ENCODE results near the gene PCP4. TPM values are rescaled to one million over a fixed set of nuclear protein-coding genes. Genes with fewer than 3 reads are reported as not detected.

Gene PCP4
- total and polyA plus RNA-seq, 2 donors (not counting 3 experiments of a cell fraction or from before 2014, with no cell fraction given): not detected

DNA sequence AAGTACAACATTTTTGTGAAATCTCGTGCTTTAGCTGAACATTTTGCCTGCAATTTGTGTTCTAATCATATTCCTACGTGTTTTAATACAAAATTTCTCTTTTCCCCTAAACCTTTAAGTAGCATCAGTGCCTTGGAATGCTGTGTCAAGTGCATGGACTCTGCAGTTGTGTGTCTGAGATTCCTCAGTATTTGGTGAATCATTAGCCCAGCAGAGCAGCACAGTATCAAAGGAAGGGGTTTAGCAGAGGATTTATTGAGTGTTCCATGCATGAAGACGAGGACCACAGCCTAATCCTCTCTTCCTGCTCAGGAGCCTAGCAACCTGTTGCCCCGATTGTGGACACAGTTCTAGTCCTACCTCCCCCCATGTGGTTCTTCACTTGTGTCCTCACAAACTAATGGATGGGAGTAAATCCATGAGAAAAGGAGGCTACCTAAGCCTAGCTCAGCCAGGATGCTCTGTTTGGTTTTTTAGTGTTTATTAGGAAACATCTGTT, 29.3 kb upstream of the PCP4 start:
- no peaks in the 10 kb centered on the region for H3K36me3 ChIP-seq (ENCODE audit: control insufficient read depth in 2 of 2, extremely low read depth in 1 of 2, insufficient read depth in 2 of 2, low read length in 2 of 2)
- DNase-seq (ENCODE audit: low read depth, low spot score): no peak
- no peaks in the 10 kb centered on the region for H3K9me1 ChIP-seq (replicated peaks; ENCODE audit: control insufficient read depth, extremely low read depth, insufficient read depth, low read length)
- no peaks in the 10 kb centered on the region for H3K79me2 ChIP-seq (ENCODE audit: control insufficient read depth, insufficient read depth, low read length)
- H3K9me3 ChIP-seq (replicated peaks; ENCODE audit: control insufficient read depth, insufficient read depth, low read length): peaks cover 3% of the 10 kb centered on the region
- no peaks in the 10 kb centered on the region for H3K4me1 ChIP-seq (ENCODE audit: control insufficient read depth, extremely low read depth, insufficient read depth, low read length)
- H2AFZ ChIP-seq (ENCODE audit: low read depth, low read length): no peak overlapping the region
- intact Hi-C loops (cut with micrococcal nuclease): no loop called here
- no peak overlapping the region for H3K4me3 ChIP-seq (replicated peaks in 1 of 3; ENCODE audit: insufficient read depth in 1 of 3, low read depth in 1 of 3, low read length in 3 of 3)
- dilution Hi-C loops (cut with MboI; ENCODE audit: extremely low pct_ligation_motif_present, low sequenced_read_pairs): no loop called here
- no peak overlapping the region for H3K4me2 ChIP-seq (ENCODE audit: insufficient read depth, low read length)
- ChIA-PET POLR2A (no interaction called here), CTCF (no interaction called here)
- no peak overlapping the region for H3K27ac ChIP-seq (ENCODE audit: insufficient read depth, low read depth, low read length)
- no peaks in the 10 kb centered on the region for H3K27me3 ChIP-seq (ENCODE audit: control insufficient read depth in 2 of 2, insufficient read depth in 2 of 2, low read length in 2 of 2)
- no peak overlapping the region for H3K9ac ChIP-seq (replicated peaks; ENCODE audit: extremely low read depth, insufficient read depth, low read length)
- TF ChIP-seq, protein P1, sequence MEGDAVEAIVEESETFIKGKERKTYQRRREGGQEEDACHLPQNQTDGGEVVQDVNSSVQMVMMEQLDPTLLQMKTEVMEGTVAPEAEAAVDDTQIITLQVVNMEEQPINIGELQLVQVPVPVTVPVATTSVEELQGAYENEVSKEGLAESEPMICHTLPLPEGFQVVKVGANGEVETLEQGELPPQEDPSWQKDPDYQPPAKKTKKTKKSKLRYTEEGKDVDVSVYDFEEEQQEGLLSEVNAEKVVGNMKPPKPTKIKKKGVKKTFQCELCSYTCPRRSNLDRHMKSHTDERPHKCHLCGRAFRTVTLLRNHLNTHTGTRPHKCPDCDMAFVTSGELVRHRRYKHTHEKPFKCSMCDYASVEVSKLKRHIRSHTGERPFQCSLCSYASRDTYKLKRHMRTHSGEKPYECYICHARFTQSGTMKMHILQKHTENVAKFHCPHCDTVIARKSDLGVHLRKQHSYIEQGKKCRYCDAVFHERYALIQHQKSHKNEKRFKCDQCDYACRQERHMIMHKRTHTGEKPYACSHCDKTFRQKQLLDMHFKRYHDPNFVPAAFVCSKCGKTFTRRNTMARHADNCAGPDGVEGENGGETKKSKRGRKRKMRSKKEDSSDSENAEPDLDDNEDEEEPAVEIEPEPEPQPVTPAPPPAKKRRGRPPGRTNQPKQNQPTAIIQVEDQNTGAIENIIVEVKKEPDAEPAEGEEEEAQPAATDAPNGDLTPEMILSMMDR (IDR thresholded peaks at IDR 0.05; ENCODE audit: extremely low read depth in 1 of 2, insufficient read depth in 1 of 2, low read depth in 1 of 2, low read length in 2 of 2): no peak
- TF ChIP-seq POLR2AphosphoS5 (IDR thresholded peaks at IDR 0.05; ENCODE audit: insufficient read depth, low read depth, low read length) (no peak), MYC (IDR thresholded peaks at IDR 0.05; ENCODE audit: low read depth, low read length) (no peak), GATA2 (IDR thresholded peaks at IDR 0.05; ENCODE audit: insufficient read depth, insufficient read length, low read depth, low read length) (no peak), MAX (IDR thresholded peaks at IDR 0.05; ENCODE audit: insufficient read depth, insufficient read length) (no peak), EZH2 (IDR thresholded peaks at IDR 0.05; ENCODE audit: borderline replicate concordance, low read depth, low read length, severe bottlenecking) (no peak), FOS (IDR thresholded peaks at IDR 0.05; ENCODE audit: borderline replicate concordance, insufficient read depth, low read length) (no peak), POLR2A (IDR thresholded peaks at IDR 0.05; ENCODE audit: low read depth, low read length) (no peak), JUN (IDR thresholded peaks at IDR 0.05; ENCODE audit: borderline replicate concordance, insufficient read depth, insufficient read length, low read depth) (no peak)
- FAIRE-seq: no peak
- no peaks in the 10 kb centered on the region for H4K20me1 ChIP-seq (replicated peaks; ENCODE audit: control insufficient read depth, extremely low read depth, insufficient read depth, low read length)
- no TSS peak for BruUV-seq (replicated peaks)

Measured in endothelial cell of umbilical vein (primary cell).